Measurements from ENCODE around the gene SPN.
"Not testable (repeated sequence)": the region's sequence is repeated elsewhere in the genome, so short reads cannot be mapped to it uniquely, and the experiment has no call there.

Gene SPN

GRCh38 chr16:29649588-29650494 lies 13.2 kb upstream of the SPN start:
- Histone ChIP-seq H3K4me3 (ENCODE audit: low read depth, low read length) (no peak overlapping the region), H3K9ac (ENCODE audit: low read depth, low read length) (no peak overlapping the region), H3K36me3 (ENCODE audit: control insufficient read depth, insufficient read depth, low read length) (no peaks in the 10 kb centered on the region), H3K27me3 (ENCODE audit: control insufficient read depth, insufficient read depth, low read length) (no peaks in the 10 kb centered on the region), H3K27ac (ENCODE audit: low read depth, low read length) (no peak overlapping the region), H3K9me3 (ENCODE audit: control insufficient read depth, insufficient read depth, low read length) (no peaks in the 10 kb centered on the region), H3K4me1 (ENCODE audit: control insufficient read depth, insufficient read depth, low read length) (peaks cover 5% of the 10 kb centered on the region; the same call in 1 of the 2 replicates)

- Histone ChIP-seq H3K9me3 (ENCODE audit: control insufficient read depth, insufficient read depth, low read length) (no peaks in the 10 kb centered on the region), H3K9ac (ENCODE audit: low read depth, low read length) (no peak overlapping the region), H3K4me3 (ENCODE audit: low read depth, low read length) (no peak overlapping the region), H3K4me1 (ENCODE audit: control insufficient read depth, insufficient read depth, low read length) (peaks cover 5% of the 10 kb centered on the region; the same call in 1 of the 2 replicates), H3K36me3 (ENCODE audit: control insufficient read depth, insufficient read depth, low read length) (no peaks in the 10 kb centered on the region), H3K27me3 (ENCODE audit: control insufficient read depth, insufficient read depth, low read length) (no peaks in the 10 kb centered on the region), H3K27ac (ENCODE audit: low read depth, low read length) (no peak overlapping the region)
Observed at GRCh38 chr16:29650771-29651170, 12.3 kb upstream of the SPN start.

GRCh38 chr16:29651774-29652349 lies 11.2 kb upstream of the SPN start:
- Histone ChIP-seq H3K36me3 (ENCODE audit: control insufficient read depth, insufficient read depth, low read length) (no peaks in the 10 kb centered on the region), H3K27ac (ENCODE audit: low read depth, low read length) (no peak overlapping the region), H3K9me3 (ENCODE audit: control insufficient read depth, insufficient read depth, low read length) (no peaks in the 10 kb centered on the region), H3K27me3 (ENCODE audit: control insufficient read depth, insufficient read depth, low read length) (no peaks in the 10 kb centered on the region), H3K4me3 (ENCODE audit: low read depth, low read length) (no peak overlapping the region), H3K9ac (ENCODE audit: low read depth, low read length) (no peak overlapping the region), H3K4me1 (ENCODE audit: control insufficient read depth, insufficient read depth, low read length) (peaks cover 5% of the 10 kb centered on the region; the same call in 1 of the 2 replicates)

GRCh38 chr16:29653471-29653870 lies 9.6 kb upstream of the SPN start:
- Histone ChIP-seq H3K9me3 (ENCODE audit: control insufficient read depth, insufficient read depth, low read length) (no peaks in the 10 kb centered on the region), H3K27me3 (ENCODE audit: control insufficient read depth, insufficient read depth, low read length) (no peaks in the 10 kb centered on the region), H3K4me1 (ENCODE audit: control insufficient read depth, insufficient read depth, low read length) (peaks cover 5% of the 10 kb centered on the region; the same call in 1 of the 2 replicates), H3K4me3 (ENCODE audit: low read depth, low read length) (no peak overlapping the region), H3K9ac (ENCODE audit: low read depth, low read length) (no peak overlapping the region), H3K36me3 (ENCODE audit: control insufficient read depth, insufficient read depth, low read length) (no peaks in the 10 kb centered on the region), H3K27ac (ENCODE audit: low read depth, low read length) (no peak overlapping the region)

- H3K4me1 ChIP-seq (ENCODE audit: control insufficient read depth, insufficient read depth, low read length); H3K4me3 ChIP-seq (ENCODE audit: low read depth, low read length); H3K27ac ChIP-seq (ENCODE audit: low read depth, low read length); H3K36me3 ChIP-seq (ENCODE audit: control insufficient read depth, insufficient read depth, low read length); H3K9ac ChIP-seq (ENCODE audit: low read depth, low read length); H3K9me3 ChIP-seq (ENCODE audit: control insufficient read depth, insufficient read depth, low read length); H3K27me3 ChIP-seq (ENCODE audit: control insufficient read depth, insufficient read depth, low read length): not testable (repeated sequence)
Observed at GRCh38 chr16:29653890-29654289, 9.2 kb upstream of the SPN start.

GRCh38 chr16:29656688-29657523 lies 6.1 kb upstream of the SPN start:
- Histone ChIP-seq H3K27ac (ENCODE audit: low read depth, low read length) (no peak overlapping the region), H3K27me3 (ENCODE audit: control insufficient read depth, insufficient read depth, low read length) (no peaks in the 10 kb centered on the region), H3K36me3 (ENCODE audit: control insufficient read depth, insufficient read depth, low read length) (no peaks in the 10 kb centered on the region), H3K9ac (ENCODE audit: low read depth, low read length) (no peak overlapping the region), H3K4me3 (ENCODE audit: low read depth, low read length) (no peak overlapping the region), H3K9me3 (ENCODE audit: control insufficient read depth, insufficient read depth, low read length) (no peaks in the 10 kb centered on the region), H3K4me1 (ENCODE audit: control insufficient read depth, insufficient read depth, low read length) (no peaks in the 10 kb centered on the region)

GRCh38 chr16:29658705-29659104 lies 4.3 kb upstream of the SPN start:
- no peaks in the 10 kb centered on the region for H3K4me1 ChIP-seq (ENCODE audit: control insufficient read depth, insufficient read depth, low read length)
- H3K36me3 ChIP-seq (ENCODE audit: control insufficient read depth, insufficient read depth, low read length): no peaks in the 10 kb centered on the region
- no peak overlapping the region for H3K27ac ChIP-seq (ENCODE audit: low read depth, low read length)
- no peaks in the 10 kb centered on the region for H3K27me3 ChIP-seq (ENCODE audit: control insufficient read depth, insufficient read depth, low read length)
- no peak overlapping the region for H3K4me3 ChIP-seq (ENCODE audit: low read depth, low read length)
- no peaks in the 10 kb centered on the region for H3K9me3 ChIP-seq (ENCODE audit: control insufficient read depth, insufficient read depth, low read length)
- H3K9ac ChIP-seq (ENCODE audit: low read depth, low read length): no peak overlapping the region

- Histone ChIP-seq H3K4me1 (ENCODE audit: control insufficient read depth, insufficient read depth, low read length) (peaks cover 7% of the 10 kb centered on the region; the same call in 1 of the 2 replicates), H3K9ac (ENCODE audit: low read depth, low read length) (no peak overlapping the region), H3K4me3 (ENCODE audit: low read depth, low read length) (no peak overlapping the region), H3K9me3 (ENCODE audit: control insufficient read depth, insufficient read depth, low read length) (no peaks in the 10 kb centered on the region), H3K36me3 (ENCODE audit: control insufficient read depth, insufficient read depth, low read length) (no peaks in the 10 kb centered on the region), H3K27me3 (ENCODE audit: control insufficient read depth, insufficient read depth, low read length) (no peaks in the 10 kb centered on the region), H3K27ac (ENCODE audit: low read depth, low read length) (no peak overlapping the region)
Observed at GRCh38 chr16:29662000-29662728, 883 bp upstream of the SPN start.

GRCh38 chr16:29662729-29663015 lies 375 bp upstream of the SPN start:
- H3K9me3 ChIP-seq (ENCODE audit: control insufficient read depth, insufficient read depth, low read length): no peaks in the 10 kb centered on the region
- no peaks in the 10 kb centered on the region for H3K27me3 ChIP-seq (ENCODE audit: control insufficient read depth, insufficient read depth, low read length)
- no peak overlapping the region for H3K27ac ChIP-seq (ENCODE audit: low read depth, low read length)
- H3K4me3 ChIP-seq (ENCODE audit: low read depth, low read length): no peak overlapping the region
- H3K4me1 ChIP-seq (ENCODE audit: control insufficient read depth, insufficient read depth, low read length): peaks cover 8% of the 10 kb centered on the region; the same call in 1 of the 2 replicates
- no peak overlapping the region for H3K9ac ChIP-seq (ENCODE audit: low read depth, low read length)
- H3K36me3 ChIP-seq (ENCODE audit: control insufficient read depth, insufficient read depth, low read length): no peaks in the 10 kb centered on the region

- Histone ChIP-seq H3K36me3 (ENCODE audit: control insufficient read depth, insufficient read depth, low read length) (no peaks in the 10 kb centered on the region), H3K4me1 (ENCODE audit: control insufficient read depth, insufficient read depth, low read length) (peaks cover 8% of the 10 kb centered on the region; the same call in 1 of the 2 replicates), H3K9me3 (ENCODE audit: control insufficient read depth, insufficient read depth, low read length) (no peaks in the 10 kb centered on the region), H3K9ac (ENCODE audit: low read depth, low read length) (no peak overlapping the region), H3K27ac (ENCODE audit: low read depth, low read length) (no peak overlapping the region), H3K27me3 (ENCODE audit: control insufficient read depth, insufficient read depth, low read length) (no peaks in the 10 kb centered on the region), H3K4me3 (ENCODE audit: low read depth, low read length) (no peak overlapping the region)
Observed at GRCh38 chr16:29663807-29664090, 702 bp downstream of the SPN start.
